Stimulated activated CD8-positive, alpha-beta memory T cell treated with anti-CD3 and anti-CD28 coated beads, Interleukin-7, amount 100 ng/mL, for 48 hours (primary cell): ENCODE results near the gene OR2T35.
"Not testable (repeated sequence)": the region's sequence is repeated elsewhere in the genome, so short reads cannot be mapped to it uniquely, and the experiment has no call there.

Source experiments
- DNase-seq, 2 donors: peaks; one replicate each; pipeline ENCODE4 v3.0.0-alpha.2; 2020; ENCODE audit warnings: low read depth in 1 of 2; ENCODE audit errors: extremely low read depth in 1 of 2

The OR2T35 gene

GRCh38 chr1:248645178-248645577 lies at the start of gene OR2T35:
TSS of gene OR2T35 (minus strand) at chr1:248645278. CDS start at chr1:248639258, 6,020 bp downstream.
- not testable (repeated sequence) for DNase-seq

GRCh38 chr1:248691567-248692155 lies 46.6 kb upstream of the OR2T35 start:
- DNase-seq, result no peak

- no peak for DNase-seq
These were observed 43.6 kb upstream of the OR2T35 start for GRCh38 chr1:248688527-248689298.

GRCh38 chr1:248686815-248687214 lies 41.7 kb upstream of the OR2T35 start:
- no peak for DNase-seq

- DNase-seq, result no peak
These were observed 36.6 kb upstream of the OR2T35 start for GRCh38 chr1:248681651-248682050.

GRCh38 chr1:248670003-248670402 lies 24.9 kb upstream of the OR2T35 start:
- no peak for DNase-seq

GRCh38 chr1:248663453-248664328 lies 18.6 kb upstream of the OR2T35 start:
- not testable (repeated sequence) for DNase-seq

GRCh38 chr1:248656797-248657196 lies 11.7 kb upstream of the OR2T35 start:
- DNase-seq, result not testable (repeated sequence)

- DNase-seq, result not testable (repeated sequence)
These were observed 10.3 kb upstream of the OR2T35 start, which contains the start of gene OR2T27 for GRCh38 chr1:248655354-248655753. TSS of gene OR2T27 (minus strand) at chr1:248655528. CDS start at chr1:248650884, 4,644 bp downstream.

- DNase-seq, result not testable (repeated sequence)
These were observed 3.9 kb upstream of the OR2T35 start for GRCh38 chr1:248648770-248649536.

- not testable (repeated sequence) for DNase-seq
These were observed 2.0 kb downstream of the OR2T35 start for GRCh38 chr1:248642971-248643651.

GRCh38 chr1:248641583-248641982 lies 3.5 kb downstream of the OR2T35 start:
- not testable (repeated sequence) for DNase-seq

GRCh38 chr1:248640906-248641305 lies 4.2 kb downstream of the OR2T35 start:
- not testable (repeated sequence) for DNase-seq

GRCh38 chr1:248639652-248640051 lies 5.4 kb downstream of the OR2T35 start:
- not testable (repeated sequence) for DNase-seq

- not testable (repeated sequence) for DNase-seq
These were observed 8.5 kb downstream of the OR2T35 start for GRCh38 chr1:248636612-248637011.

- not testable (repeated sequence) for DNase-seq
These were observed 10.1 kb downstream of the OR2T35 start, which contains the start of gene OR2T11 for GRCh38 chr1:248634991-248635390. TSS of gene OR2T11 (minus strand) at chr1:248635091. CDS start at chr1:248627128, 7,963 bp downstream.

- DNase-seq, result no peak
These were observed 13.6 kb downstream of the OR2T35 start for GRCh38 chr1:248631354-248632008.

- no peak for DNase-seq
These were observed 14.5 kb downstream of the OR2T35 start for GRCh38 chr1:248630551-248630950.
